ENCODE results near the gene EXOC3L2.

EXOC3L2 gene

GRCh38 chr19:45163156-45163555 lies 82.1 kb downstream of the EXOC3L2 start:
- TF ChIP-seq FOXP2 (optimal IDR thresholded peaks at IDR 0.05; ENCODE audit: borderline replicate concordance, extremely low read depth, extremely low read length, insufficient read depth) (no peak), TAF1 (IDR thresholded peaks at IDR 0.05; ENCODE audit: borderline replicate concordance, insufficient read depth, low read length) (no peak), SIN3A (IDR thresholded peaks at IDR 0.05; ENCODE audit: borderline replicate concordance, insufficient read depth, low read length) (no peak)

GRCh38 chr19:45162608-45163143 lies 82.5 kb downstream of the EXOC3L2 start:
- TF ChIP-seq, protein P1, sequence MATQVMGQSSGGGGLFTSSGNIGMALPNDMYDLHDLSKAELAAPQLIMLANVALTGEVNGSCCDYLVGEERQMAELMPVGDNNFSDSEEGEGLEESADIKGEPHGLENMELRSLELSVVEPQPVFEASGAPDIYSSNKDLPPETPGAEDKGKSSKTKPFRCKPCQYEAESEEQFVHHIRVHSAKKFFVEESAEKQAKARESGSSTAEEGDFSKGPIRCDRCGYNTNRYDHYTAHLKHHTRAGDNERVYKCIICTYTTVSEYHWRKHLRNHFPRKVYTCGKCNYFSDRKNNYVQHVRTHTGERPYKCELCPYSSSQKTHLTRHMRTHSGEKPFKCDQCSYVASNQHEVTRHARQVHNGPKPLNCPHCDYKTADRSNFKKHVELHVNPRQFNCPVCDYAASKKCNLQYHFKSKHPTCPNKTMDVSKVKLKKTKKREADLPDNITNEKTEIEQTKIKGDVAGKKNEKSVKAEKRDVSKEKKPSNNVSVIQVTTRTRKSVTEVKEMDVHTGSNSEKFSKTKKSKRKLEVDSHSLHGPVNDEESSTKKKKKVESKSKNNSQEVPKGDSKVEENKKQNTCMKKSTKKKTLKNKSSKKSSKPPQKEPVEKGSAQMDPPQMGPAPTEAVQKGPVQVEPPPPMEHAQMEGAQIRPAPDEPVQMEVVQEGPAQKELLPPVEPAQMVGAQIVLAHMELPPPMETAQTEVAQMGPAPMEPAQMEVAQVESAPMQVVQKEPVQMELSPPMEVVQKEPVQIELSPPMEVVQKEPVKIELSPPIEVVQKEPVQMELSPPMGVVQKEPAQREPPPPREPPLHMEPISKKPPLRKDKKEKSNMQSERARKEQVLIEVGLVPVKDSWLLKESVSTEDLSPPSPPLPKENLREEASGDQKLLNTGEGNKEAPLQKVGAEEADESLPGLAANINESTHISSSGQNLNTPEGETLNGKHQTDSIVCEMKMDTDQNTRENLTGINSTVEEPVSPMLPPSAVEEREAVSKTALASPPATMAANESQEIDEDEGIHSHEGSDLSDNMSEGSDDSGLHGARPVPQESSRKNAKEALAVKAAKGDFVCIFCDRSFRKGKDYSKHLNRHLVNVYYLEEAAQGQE (IDR thresholded peaks at IDR 0.05; ENCODE audit: insufficient read depth in 1 of 2, low read depth in 2 of 2, low read length in 2 of 2): no peak
- TF ChIP-seq SIN3A (IDR thresholded peaks at IDR 0.05; ENCODE audit: borderline replicate concordance, insufficient read depth, low read length) (no peak), FOXP2 (optimal IDR thresholded peaks at IDR 0.05; ENCODE audit: borderline replicate concordance, extremely low read depth, extremely low read length, insufficient read depth) (no peak), POLR2AphosphoS5 (IDR thresholded peaks at IDR 0.05; ENCODE audit: low read depth, low read length) (no peak), TAF1 (IDR thresholded peaks at IDR 0.05; ENCODE audit: borderline replicate concordance, insufficient read depth, low read length) (no peak)

Measured in PFSK-1 (cell line).